Pulmonary artery endothelial cell (primary cell): ENCODE results near the gene SLC40A1. TPM values are rescaled to one million over a fixed set of nuclear protein-coding genes. Genes with fewer than 3 reads are reported as not detected.

Source experiments
- DNase-seq: peaks from one replicate; pipeline ENCODE4 v3.0.0-alpha.2; 2011; ENCODE audit warnings: low read depth, low spot score
- total RNA-seq: library from RNA; depleted of rRNA; stranded (reverse); fragments of >200 nt; gene quantifications from 2 replicates; pipeline ENCODE4 v1.2.3, GENCODE V29; 2014

Gene SLC40A1
- total RNA-seq, 1 donor from 2014 or later, result 15.6 TPM

GRCh38 chr2:189514104-189514503 is 66.5 kb downstream of the SLC40A1 start:
- DNase-seq, result no peak

DNA sequence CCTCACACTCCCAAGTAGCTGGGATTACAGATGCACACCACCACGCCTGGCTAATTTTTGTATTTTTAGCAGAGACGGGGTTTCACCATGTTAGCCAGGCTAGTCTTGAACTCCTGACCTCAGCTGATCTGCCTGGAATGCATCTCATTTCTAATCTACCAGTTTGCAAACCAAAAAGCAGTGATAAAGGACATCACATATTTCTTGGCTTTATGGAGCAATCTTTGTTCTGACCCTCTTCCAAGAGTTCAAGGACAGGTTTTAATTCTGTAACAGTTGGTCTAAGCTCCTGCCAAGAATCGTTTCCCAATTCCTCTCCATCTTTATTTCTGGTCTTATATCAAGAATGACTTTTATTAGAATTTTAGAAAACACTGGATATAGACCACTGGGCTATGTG is 67.7 kb downstream of the SLC40A1 start:
- no peak for DNase-seq

- DNase-seq, result no peak
Observed at GRCh38 chr2:189511960-189512319, 68.6 kb downstream of the SLC40A1 start.

DNA sequence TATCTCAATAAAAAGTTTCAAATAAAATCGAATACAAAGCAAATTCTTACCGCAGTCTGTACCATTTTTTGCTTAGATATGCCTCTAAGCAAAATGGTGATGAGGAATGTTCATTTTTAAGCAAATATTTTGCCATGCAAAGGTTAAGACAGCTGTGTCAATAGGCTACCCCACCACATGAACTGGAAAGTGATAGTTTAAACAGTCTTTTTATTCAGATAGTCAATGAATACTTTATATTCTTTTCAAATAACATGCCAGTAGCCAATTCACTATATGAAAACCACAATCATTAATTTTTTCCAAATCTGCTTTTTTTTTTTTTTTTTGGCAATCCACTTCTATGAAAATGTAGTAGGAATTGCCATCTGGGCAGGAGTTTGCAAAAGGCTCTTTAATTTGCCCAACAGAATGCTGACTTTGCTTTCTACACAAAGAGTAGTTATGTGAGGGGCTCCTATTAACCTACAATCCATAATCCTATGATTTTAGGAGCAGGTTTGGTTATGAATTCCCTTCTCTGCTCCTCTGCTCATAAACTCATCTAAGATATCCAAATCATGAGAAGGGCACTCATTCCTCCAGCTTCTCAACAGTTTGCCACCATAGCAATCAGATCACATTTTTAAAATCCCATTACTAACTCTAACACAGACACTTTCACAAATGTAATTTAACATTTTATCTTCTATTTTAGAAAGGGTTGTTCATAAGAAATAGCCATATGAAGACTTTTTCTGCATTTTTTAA is 69.2 kb downstream of the SLC40A1 start:
- no peak for DNase-seq

Other genes with a start within 250 kb of the SLC40A1 start
- gene WDR75, start 139.3 kb downstream of the SLC40A1 start, total RNA-seq, result 82.4 and 89.2 TPM in 2 replicates
- gene ASNSD1, start 80.7 kb upstream of the SLC40A1 start, total RNA-seq, result 70.8 and 71.1 TPM in 2 replicates
- 3.4 and 3.6 TPM in 2 replicates for gene ANKAR, start 93.9 kb upstream of the SLC40A1 start, total RNA-seq
- 6.8 and 9.2 TPM in 2 replicates for gene OSGEPL1, start 182.0 kb upstream of the SLC40A1 start, total RNA-seq
- gene ORMDL1, start 203.6 kb upstream of the SLC40A1 start, total RNA-seq, result 30.7 and 39.7 TPM in 2 replicates
- gene PMS1, start 203.7 kb upstream of the SLC40A1 start, total RNA-seq, result 16.4 and 22.6 TPM in 2 replicates